Endothelial cell of umbilical vein (primary cell): Measurements from ENCODE around the gene LSM14B.

ENCODE experiments used
- CTCF ChIP-seq, 2 donors: IDR thresholded peaks; 1 replicate in 1 of 2; 2 replicates in 1 of 2; pipeline ENCODE4 v1.5.1; 2011; ENCODE audit warnings: low read length in 2 of 2, mild to moderate bottlenecking in 2 of 2, moderate library complexity in 2 of 2, control low read depth in 1 of 2, inconsistent platforms in 1 of 2, low read depth in 1 of 2; ENCODE audit not compliant: insufficient read depth in 1 of 2; ENCODE audit errors: extremely low read depth in 1 of 2
- EZH2 ChIP-seq: IDR thresholded peaks from 2 replicates; pipeline ENCODE4 v1.6.1; 2012; ENCODE audit warnings: borderline replicate concordance, low read depth, mild to moderate bottlenecking, moderate library complexity, low read length, inconsistent platforms; ENCODE audit not compliant: severe bottlenecking
- GATA2 ChIP-seq: IDR thresholded peaks from 2 replicates; pipeline ENCODE4 v1.7.0; 2011; ENCODE audit warnings: low read depth, mild to moderate bottlenecking, moderate library complexity, mixed read lengths, low read length; ENCODE audit not compliant: insufficient read length, insufficient read depth
- JUN ChIP-seq: IDR thresholded peaks from 2 replicates; pipeline ENCODE4 v1.6.1; 2011; ENCODE audit warnings: borderline replicate concordance, low read depth; ENCODE audit not compliant: insufficient read length, insufficient read depth
- MYC ChIP-seq: IDR thresholded peaks from one replicate; pipeline ENCODE4 v1.6.1; 2011; ENCODE audit warnings: mild to moderate bottlenecking, low read depth, low read length
- POLR2A ChIP-seq: IDR thresholded peaks from 2 replicates; pipeline ENCODE4 v1.6.1; 2012; ENCODE audit warnings: low read depth, mild to moderate bottlenecking, control low read depth, low read length
- POLR2AphosphoS5 ChIP-seq: IDR thresholded peaks from 2 replicates; pipeline ENCODE4 v1.6.1; 2012; ENCODE audit warnings: low read depth, mild to moderate bottlenecking, control low read depth, low read length, moderate library complexity; ENCODE audit not compliant: insufficient read depth
- TF ChIP-seq, protein P1 (sequence below): IDR thresholded peaks from 2 replicates; pipeline ENCODE4 v1.6.1; 2011; ENCODE audit not compliant: insufficient read depth, insufficient read length

DNA sequence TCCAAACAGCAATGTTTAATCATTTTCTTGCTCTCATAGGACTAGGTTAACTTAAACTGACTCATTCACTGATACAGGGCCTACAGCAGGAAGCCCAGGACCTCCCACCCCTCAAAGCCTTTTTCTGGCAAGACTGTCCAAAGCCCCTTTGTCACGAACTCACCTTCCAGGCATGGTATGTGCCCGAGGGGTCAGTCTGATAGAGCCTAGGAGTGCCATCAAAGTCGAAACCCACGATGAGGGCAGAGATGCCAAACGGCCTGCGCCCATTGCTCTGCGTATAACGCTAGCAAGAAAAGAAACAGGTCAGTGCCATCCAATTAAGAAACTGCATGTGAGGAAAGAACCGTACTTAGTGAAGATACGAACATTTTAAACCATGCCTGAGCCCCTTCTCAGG, 16.6 kb downstream of the LSM14B start:
- TF ChIP-seq CTCF (IDR thresholded peaks at IDR 0.05; ENCODE audit: extremely low read depth in 1 of 2, insufficient read depth in 1 of 2, low read depth in 1 of 2, low read length in 2 of 2) (no peak), EZH2 (no peak), POLR2A (no peak), POLR2AphosphoS5 (no peak), MYC (no peak), JUN (no peak), GATA2 (no peak)
- TF ChIP-seq, protein P1, sequence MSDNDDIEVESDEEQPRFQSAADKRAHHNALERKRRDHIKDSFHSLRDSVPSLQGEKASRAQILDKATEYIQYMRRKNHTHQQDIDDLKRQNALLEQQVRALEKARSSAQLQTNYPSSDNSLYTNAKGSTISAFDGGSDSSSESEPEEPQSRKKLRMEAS = no peak
